Measurements from ENCODE around the gene TMX1. TPM values are rescaled to one million over a fixed set of nuclear protein-coding genes. Genes with fewer than 3 reads are reported as not detected.

The TMX1 gene
- total RNA-seq, 1 donor, result 55.4 TPM

DNA sequence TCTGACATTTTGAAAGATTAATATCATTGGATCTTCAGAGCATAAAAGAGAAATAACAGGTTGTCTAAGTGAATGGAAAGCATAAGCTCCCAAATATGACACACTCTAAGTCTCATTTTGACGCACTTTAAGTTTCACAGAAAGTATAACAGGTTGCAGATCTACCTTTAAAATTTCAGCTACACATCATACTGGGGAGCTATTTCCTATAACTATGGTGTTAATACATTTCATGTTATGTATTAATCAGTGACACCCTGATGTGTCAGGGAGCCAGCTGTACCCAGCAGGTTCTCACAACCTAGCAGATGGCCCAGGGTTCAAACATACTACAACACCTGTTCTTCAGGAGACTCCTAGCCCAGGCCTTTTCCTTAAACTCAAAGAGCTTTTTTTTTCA lies 31.1 kb upstream of the TMX1 start:
- H2AFZ ChIP-seq (ENCODE audit: low read length), result no peak overlapping the region
- H3K4me3 ChIP-seq (ENCODE audit: insufficient read depth, low read length), result no peak overlapping the region
- no peaks in the 10 kb centered on the region for H3K4me1 ChIP-seq (ENCODE audit: insufficient read depth, low read length)
- no peaks in the 10 kb centered on the region for H3K36me3 ChIP-seq (ENCODE audit: insufficient read depth, low read length)
- no peaks in the 10 kb centered on the region for H3K9me3 ChIP-seq (ENCODE audit: low read depth, low read length)
- no peak for DNase-seq (ENCODE audit: insufficient read length, low spot score, missing footprints)
- no peak overlapping the region for H3K27ac ChIP-seq (ENCODE audit: low read depth, low read length)
- H3K4me2 ChIP-seq (ENCODE audit: insufficient read depth, low read length), result no peak overlapping the region
- no peaks in the 10 kb centered on the region for H4K20me1 ChIP-seq (ENCODE audit: insufficient read depth, low read length)
- peaks cover 56% of the 10 kb centered on the region for H3K27me3 ChIP-seq (ENCODE audit: insufficient read depth, low read length)
- no peak for TF ChIP-seq CTCF (IDR thresholded peaks at IDR 0.05; ENCODE audit: extremely low read depth, low read depth, low read length)
- H3K79me2 ChIP-seq (ENCODE audit: insufficient read depth, low read length), result no peaks in the 10 kb centered on the region

GRCh38 chr14:51209457-51209856 lies 30.6 kb upstream of the TMX1 start:
- Histone ChIP-seq H3K79me2 (ENCODE audit: insufficient read depth, low read length) (no peaks in the 10 kb centered on the region), H2AFZ (ENCODE audit: low read length) (no peak overlapping the region), H3K27me3 (ENCODE audit: insufficient read depth, low read length) (peaks cover 54% of the 10 kb centered on the region), H3K4me2 (ENCODE audit: insufficient read depth, low read length) (no peak overlapping the region), H3K36me3 (ENCODE audit: insufficient read depth, low read length) (no peaks in the 10 kb centered on the region), H3K4me3 (ENCODE audit: insufficient read depth, low read length) (no peak overlapping the region), H3K27ac (ENCODE audit: low read depth, low read length) (no peak overlapping the region), H3K4me1 (ENCODE audit: insufficient read depth, low read length) (no peaks in the 10 kb centered on the region), H4K20me1 (ENCODE audit: insufficient read depth, low read length) (no peaks in the 10 kb centered on the region), H3K9me3 (ENCODE audit: low read depth, low read length) (no peaks in the 10 kb centered on the region)
- DNase-seq (ENCODE audit: insufficient read length, low spot score, missing footprints), result no peak
- no peak for TF ChIP-seq CTCF (IDR thresholded peaks at IDR 0.05; ENCODE audit: extremely low read depth, low read depth, low read length)

GRCh38 chr14:51210594-51210993 lies 29.5 kb upstream of the TMX1 start:
- Histone ChIP-seq H3K27me3 (ENCODE audit: insufficient read depth, low read length) (peaks cover 45% of the 10 kb centered on the region), H3K36me3 (ENCODE audit: insufficient read depth, low read length) (no peaks in the 10 kb centered on the region), H2AFZ (ENCODE audit: low read length) (no peak overlapping the region), H3K27ac (ENCODE audit: low read depth, low read length) (no peak overlapping the region), H4K20me1 (ENCODE audit: insufficient read depth, low read length) (no peaks in the 10 kb centered on the region), H3K4me1 (ENCODE audit: insufficient read depth, low read length) (no peaks in the 10 kb centered on the region), H3K4me2 (ENCODE audit: insufficient read depth, low read length) (no peak overlapping the region), H3K4me3 (ENCODE audit: insufficient read depth, low read length) (no peak overlapping the region), H3K79me2 (ENCODE audit: insufficient read depth, low read length) (no peaks in the 10 kb centered on the region), H3K9me3 (ENCODE audit: low read depth, low read length) (no peaks in the 10 kb centered on the region)
- DNase-seq (ENCODE audit: insufficient read length, low spot score, missing footprints), result no peak
- TF ChIP-seq CTCF (IDR thresholded peaks at IDR 0.05; ENCODE audit: extremely low read depth, low read depth, low read length), result no peak

GRCh38 chr14:51211149-51211548 lies 28.9 kb upstream of the TMX1 start:
- peaks cover 41% of the 10 kb centered on the region for H3K27me3 ChIP-seq (ENCODE audit: insufficient read depth, low read length)
- TF ChIP-seq CTCF (IDR thresholded peaks at IDR 0.05; ENCODE audit: extremely low read depth, low read depth, low read length), result no peak
- no peak overlapping the region for H3K4me2 ChIP-seq (ENCODE audit: insufficient read depth, low read length)
- DNase-seq (ENCODE audit: insufficient read length, low spot score, missing footprints), result no peak
- H4K20me1 ChIP-seq (ENCODE audit: insufficient read depth, low read length), result no peaks in the 10 kb centered on the region
- no peaks in the 10 kb centered on the region for H3K36me3 ChIP-seq (ENCODE audit: insufficient read depth, low read length)
- H3K9me3 ChIP-seq (ENCODE audit: low read depth, low read length), result no peaks in the 10 kb centered on the region
- H3K4me1 ChIP-seq (ENCODE audit: insufficient read depth, low read length), result no peaks in the 10 kb centered on the region
- H3K4me3 ChIP-seq (ENCODE audit: insufficient read depth, low read length), result no peak overlapping the region
- no peak overlapping the region for H3K27ac ChIP-seq (ENCODE audit: low read depth, low read length)
- no peak overlapping the region for H2AFZ ChIP-seq (ENCODE audit: low read length)
- H3K79me2 ChIP-seq (ENCODE audit: insufficient read depth, low read length), result no peaks in the 10 kb centered on the region

Data from osteoblast (primary cell).